ENCODE data around the gene DNAJC30.

Gene DNAJC30

GRCh38 chr7:73707045-73707631 is 23.9 kb upstream of the DNAJC30 start:
- DNase-seq = no peak

- DNase-seq = no peak
These were observed 23.1 kb upstream of the DNAJC30 start for GRCh38 chr7:73706126-73707044.

DNA sequence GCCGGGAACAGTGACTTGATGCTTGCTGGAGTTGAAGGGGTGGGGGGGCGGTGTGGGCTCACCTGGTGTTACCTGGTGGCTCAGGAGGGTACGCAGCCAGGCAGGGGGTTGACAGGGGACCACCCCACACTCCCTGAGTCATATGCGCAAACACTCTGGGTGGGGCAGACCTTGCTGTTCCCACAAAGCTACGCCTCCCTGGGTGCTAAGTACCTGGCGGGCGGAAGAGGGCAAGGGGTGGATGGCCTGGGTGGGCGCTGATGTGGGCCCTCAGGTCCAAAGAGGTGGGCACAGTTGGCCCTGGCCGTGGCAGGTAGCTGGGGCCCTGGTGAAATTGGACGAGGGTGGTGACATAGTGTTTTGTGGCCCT is 22.3 kb upstream of the DNAJC30 start:
- no peak for DNase-seq

DNA sequence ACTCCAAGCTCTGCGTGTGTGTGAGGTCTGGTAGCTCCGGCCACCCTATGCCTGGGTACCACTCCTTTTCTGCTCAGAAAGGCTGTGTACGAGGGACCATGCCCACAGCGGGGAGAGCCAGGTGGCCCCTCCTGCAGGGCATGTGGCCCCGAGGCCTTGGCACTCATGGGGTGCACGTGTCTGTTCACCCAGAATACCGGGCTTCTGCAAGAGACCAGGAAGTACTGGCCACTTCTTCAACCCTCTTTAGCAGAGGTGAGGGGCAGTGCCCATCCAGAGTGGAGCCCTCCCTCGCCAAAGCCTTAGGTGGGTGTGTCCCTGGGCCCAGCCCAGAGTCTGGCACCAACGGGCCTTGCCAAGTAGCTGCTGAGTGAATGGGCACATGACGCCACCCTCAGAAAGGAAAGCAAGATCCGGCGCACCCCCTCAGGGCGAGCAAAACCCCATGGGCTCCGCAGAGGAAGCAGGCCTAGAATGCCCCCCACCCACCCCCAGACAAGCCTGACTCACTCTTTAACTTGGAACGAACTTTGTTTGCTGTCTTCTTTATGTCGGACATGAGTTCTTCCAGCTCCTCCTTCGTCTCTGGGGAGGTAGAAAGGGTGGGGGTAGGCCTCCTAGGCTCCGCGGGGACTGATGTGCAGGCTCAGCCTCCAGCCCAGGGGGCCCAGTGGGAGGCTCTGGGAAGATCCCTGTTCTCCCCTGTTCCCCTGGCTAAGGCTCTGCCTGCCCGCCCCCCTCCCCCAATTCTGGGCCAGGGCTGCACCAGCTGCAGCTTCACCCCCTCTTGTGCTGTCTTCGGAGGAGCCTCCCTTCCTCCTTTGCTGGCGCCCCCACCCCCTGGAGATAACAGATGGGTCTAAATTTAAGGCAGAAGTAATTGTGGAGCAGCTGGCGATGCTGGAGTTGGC is 21.6 kb upstream of the DNAJC30 start:
- no peak for DNase-seq

- peak; percentile 14 for DNase-seq
These were observed 20.7 kb upstream of the DNAJC30 start for GRCh38 chr7:73703757-73704639.

DNA sequence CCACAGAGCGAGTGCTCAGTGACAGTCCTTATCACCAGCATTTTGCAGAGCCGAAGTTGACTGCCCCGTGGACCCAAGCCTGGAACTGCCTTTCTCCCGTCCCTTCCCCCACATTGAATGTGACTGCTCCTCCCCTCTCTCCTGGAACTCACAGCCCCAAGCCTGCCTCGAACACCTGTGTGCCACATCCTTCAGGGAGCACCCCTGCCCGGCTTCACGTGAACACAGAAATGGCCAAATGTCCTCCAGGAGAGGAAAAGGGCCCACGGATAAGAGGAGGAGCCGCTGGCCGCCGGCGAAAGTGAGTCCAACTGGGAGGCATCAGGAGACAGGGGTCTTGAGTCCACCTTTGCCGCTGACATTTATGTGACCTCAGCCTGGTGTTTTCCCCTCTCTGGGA is 20.0 kb upstream of the DNAJC30 start:
- DNase-seq = no peak

DNA sequence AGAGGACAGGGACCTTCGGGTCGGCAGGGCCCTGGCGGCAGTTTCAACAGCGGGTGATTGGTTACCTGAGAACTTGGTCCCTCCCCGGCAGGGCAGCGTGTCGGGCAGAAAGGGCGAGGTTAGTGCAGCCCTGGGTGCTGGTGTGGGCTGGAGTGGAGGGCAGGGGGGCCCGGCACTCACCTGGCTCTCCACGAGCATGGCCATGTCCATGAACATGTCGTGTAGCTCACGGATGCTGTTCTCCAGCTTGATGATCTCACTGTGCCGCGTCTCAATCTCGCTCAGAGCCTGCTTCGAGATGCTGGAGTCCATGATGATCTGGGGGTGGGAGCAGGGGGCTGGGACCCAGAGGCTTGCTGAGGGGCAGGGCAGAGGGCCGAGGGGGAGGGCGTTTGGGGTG is 19.4 kb upstream of the DNAJC30 start:
- DNase-seq = no peak

- DNase-seq = no peak
These were observed 19.0 kb upstream of the DNAJC30 start for GRCh38 chr7:73702226-73702625.

DNA sequence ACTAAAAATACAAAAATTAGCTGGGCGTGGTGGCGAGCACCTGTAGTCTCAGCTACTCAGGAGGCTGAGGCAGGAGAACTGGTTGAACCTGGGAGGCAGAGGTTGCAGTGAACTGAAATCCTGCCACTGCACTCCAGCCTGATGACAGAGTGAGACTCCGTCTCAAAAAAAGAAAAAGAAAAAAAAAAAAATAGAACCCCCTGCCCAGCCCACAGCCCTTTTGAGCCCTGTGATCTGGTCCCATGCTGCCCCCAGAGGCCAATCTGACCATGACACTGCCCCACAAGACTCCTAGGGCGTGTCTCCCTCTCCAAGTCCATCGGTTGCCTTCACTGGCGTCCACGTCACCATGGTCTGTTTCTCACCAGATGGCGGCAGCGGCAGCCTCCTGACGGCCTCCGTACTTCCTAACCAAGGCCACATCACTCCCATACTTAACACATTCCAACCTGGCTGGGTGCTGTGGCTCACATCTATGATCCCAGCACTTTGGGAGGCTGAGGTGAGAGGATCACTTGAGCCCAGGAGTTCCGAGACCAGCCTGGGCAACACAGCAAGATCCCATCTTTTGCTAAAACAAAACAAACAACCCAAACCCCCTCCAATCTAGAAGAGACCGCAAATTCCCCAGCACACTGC is 18.2 kb upstream of the DNAJC30 start:
- peak; percentile 17 for DNase-seq

DNA sequence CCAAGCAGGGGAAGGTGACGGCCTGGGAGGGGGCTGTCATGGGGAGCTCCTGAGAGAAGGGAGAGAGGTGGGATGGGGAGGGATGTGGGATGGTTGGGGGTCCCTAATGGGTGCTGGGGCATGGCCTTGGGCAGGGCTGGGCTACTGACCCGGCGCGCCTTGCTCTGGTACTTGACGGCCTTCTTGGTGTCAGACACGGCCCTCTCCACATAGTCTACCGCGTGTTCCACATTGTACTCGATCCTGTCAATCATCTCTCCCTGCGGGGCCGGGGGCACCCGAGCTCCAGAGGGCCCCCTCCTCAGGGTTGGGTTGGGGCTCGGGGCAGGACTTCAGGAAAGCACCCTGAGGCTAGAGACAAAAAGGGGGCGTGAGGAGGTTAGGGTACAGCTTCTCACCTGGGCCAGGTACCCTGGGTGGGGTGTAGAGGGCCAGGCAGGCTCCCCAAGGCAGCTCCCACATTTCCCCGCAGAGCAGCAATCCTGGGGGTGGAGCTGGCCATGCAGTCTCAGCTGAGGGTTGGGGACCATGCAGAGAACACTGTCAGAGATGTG is 17.4 kb upstream of the DNAJC30 start:
- no peak for DNase-seq

DNA sequence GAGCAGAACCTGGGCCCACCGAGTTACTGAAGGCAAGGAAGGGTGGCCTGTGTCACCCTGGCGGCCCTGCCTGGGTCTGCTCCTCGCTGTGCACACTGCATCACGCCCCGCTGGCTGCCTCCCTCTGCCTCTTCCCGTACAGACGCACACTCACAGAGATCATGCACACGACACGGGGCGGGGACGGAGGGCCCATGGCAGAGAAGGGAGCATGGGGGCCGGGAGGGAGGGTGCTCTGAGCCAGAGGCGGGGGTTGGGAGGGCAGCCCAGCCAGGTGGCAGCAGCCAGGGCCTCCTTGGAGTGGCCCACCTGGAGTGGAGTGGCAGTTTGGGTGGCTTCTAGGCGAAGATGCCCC is 16.8 kb upstream of the DNAJC30 start:
- no peak for DNase-seq

- DNase-seq = no peak
These were observed 16.3 kb upstream of the DNAJC30 start for GRCh38 chr7:73699370-73700068.

GRCh38 chr7:73698410-73698809 is 15.2 kb upstream of the DNAJC30 start:
- no peak for DNase-seq

DNA sequence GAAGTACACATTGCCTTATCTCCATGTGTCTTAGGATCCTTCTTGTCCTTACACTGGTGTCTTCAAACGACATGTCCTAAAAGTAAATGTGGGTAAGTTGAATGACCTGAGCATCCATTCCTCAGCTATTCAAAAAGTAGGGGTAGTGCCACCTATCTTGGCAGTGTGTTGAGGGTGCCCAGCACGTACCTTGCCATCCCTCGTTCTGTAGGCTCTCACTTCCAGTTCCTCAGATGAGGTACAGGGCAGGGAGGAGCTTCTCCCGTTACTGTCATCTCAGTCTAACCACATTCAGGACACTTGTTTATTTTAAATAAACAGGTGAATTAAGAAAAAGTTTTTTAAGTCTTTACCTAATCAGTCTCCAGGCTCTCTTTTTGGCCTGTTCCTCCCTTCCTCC is 13.1 kb upstream of the DNAJC30 start:
- DNase-seq = no peak

GRCh38 chr7:73690646-73691045 is 7.4 kb upstream of the DNAJC30 start:
- DNase-seq = no peak

DNA sequence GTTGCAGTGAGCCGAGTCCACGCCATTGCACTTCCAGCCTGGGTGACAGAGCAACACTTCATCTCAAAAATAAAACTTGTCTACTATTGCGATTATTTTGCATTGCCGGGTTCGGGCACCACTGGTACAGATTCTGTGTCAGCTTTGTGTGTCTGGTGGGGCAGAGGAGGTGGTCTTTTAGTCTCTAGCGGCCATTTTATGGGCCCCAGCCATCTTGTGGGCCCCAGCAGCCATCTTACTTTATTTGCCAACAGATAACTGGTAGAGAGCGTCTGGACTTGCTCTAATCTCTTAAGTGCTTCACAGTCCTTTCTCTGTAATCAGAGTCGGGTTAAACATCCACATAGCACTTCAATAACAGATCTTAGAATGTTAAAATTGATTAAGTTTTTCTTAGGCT is 5.0 kb upstream of the DNAJC30 start:
- DNase-seq = no peak

GRCh38 chr7:73685311-73685710 is 2.1 kb upstream of the DNAJC30 start:
- no peak for DNase-seq

DNA sequence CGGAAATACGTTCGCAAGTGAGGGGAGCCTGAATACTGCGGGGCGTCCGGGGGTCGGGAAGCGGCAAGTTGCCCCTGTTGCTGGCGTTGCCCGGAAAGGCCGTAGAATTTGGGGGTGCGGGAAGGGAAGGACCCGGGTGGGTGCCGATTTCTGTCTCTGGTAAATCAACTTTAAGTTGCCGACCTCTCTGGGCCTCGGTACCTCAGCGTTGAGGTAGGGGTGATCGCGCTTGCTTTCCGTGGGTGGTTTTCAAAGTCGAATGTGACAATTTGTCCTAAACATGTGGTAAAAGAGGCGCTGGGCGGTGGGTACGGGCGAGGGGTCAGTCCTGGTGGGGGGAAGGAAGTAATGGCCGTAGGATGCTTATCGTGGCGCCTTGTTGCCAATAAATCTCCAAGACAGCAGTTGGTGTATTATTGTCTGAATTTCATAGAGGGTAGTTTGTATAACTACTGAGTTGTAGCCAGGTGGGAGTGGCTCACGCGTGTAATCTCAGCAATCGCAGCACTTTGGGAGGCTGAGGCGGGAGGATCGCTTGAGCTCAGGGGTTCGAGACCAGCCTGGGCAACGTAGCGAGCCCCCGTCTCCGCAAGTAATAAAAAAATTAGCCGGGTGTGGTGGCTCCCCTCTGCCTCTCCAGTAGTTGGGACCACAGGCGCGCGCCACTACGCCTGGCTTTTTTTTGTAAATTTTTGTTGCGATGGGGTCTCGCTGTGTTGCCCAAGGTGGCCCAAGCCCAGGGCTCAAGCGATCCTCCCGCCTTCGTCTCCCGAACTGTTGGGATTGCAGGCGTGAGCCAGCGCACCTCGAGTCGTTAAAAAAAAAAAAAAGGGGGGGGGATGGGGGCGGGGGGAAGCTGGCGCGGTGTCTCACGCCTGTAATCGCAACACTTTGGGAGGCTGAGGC is 788 bp upstream of the DNAJC30 start:
- DNase-seq = no peak

GRCh38 chr7:73682745-73683055 is 553 bp downstream of the DNAJC30 start:
- DNase-seq = no peak

- no peak for DNase-seq
These were observed 2.2 kb downstream of the DNAJC30 start for GRCh38 chr7:73681031-73681430.

Measured in effector CD4-positive, alpha-beta T cell (primary cell).